MM.1S (cell line): Measurements from ENCODE around the gene GJA4.
"Not testable (repeated sequence)": the region's sequence is repeated elsewhere in the genome, so short reads cannot be mapped to it uniquely, and the experiment has no call there.

Experiments
- DNase-seq: peaks from one replicate; pipeline ENCODE4 v3.0.0-alpha.2; 2015
- H2AFZ ChIP-seq: fragments of 300-600 bp; sonication (generic); 2 replicates; pipeline ENCODE4 v1.6.0; 2016; ENCODE audit warnings: antibody characterized with exemption, low read length
- H3F3A ChIP-seq: fragments of 300-600 bp; sonication (generic); 2 replicates; pipeline ENCODE4 v1.6.1; 2016; ENCODE audit warnings: mild to moderate bottlenecking, antibody characterized with exemption, low read length, moderate library complexity, mixed read lengths; ENCODE audit not compliant: insufficient read depth
- H3K27ac ChIP-seq: fragments of 300-600 bp; sonication (generic); 2 replicates; pipeline ENCODE4 v1.5.1; 2016; ENCODE audit warnings: mild to moderate bottlenecking, low read length
- H3K27me3 ChIP-seq: fragments of 300-600 bp; sonication (generic); replicated peaks from 2 replicates; pipeline ENCODE4 v1.6.0; 2016; ENCODE audit warnings: low read length; ENCODE audit not compliant: insufficient read depth
- H3K36me3 ChIP-seq: fragments of 300-600 bp; sonication (generic); replicated peaks from 2 replicates; pipeline ENCODE4 v1.6.1; 2016; ENCODE audit warnings: mild to moderate bottlenecking, low read length, mixed read lengths; ENCODE audit not compliant: insufficient read depth
- H3K4me1 ChIP-seq: fragments of 300-600 bp; sonication (generic); 2 replicates; pipeline ENCODE4 v1.6.1; 2016; ENCODE audit warnings: low read length, mixed read lengths
- H3K4me2 ChIP-seq: fragments of 300-600 bp; sonication (generic); 2 replicates; pipeline ENCODE4 v1.6.0; 2016; ENCODE audit warnings: low read depth, low read length
- H3K4me3 ChIP-seq: fragments of 300-600 bp; sonication (generic); 2 replicates; pipeline ENCODE4 v1.5.1; 2016; ENCODE audit warnings: low read length, mixed read lengths
- H3K79me2 ChIP-seq: fragments of 300-600 bp; sonication (generic); 2 replicates; pipeline ENCODE4 v1.6.1; 2016; ENCODE audit warnings: mixed run types, low read length, mixed read lengths
- H3K9ac ChIP-seq: fragments of 300-600 bp; sonication (generic); 2 replicates; pipeline ENCODE4 v1.6.1; 2016; ENCODE audit warnings: low read length, mixed read lengths
- H3K9me2 ChIP-seq: fragments of 300-600 bp; sonication (generic); replicated peaks from 2 replicates; pipeline ENCODE4 v1.6.1; 2016; ENCODE audit warnings: mild to moderate bottlenecking, low read length, mixed read lengths; ENCODE audit not compliant: insufficient read depth
- H3K9me3 ChIP-seq: fragments of 300-600 bp; sonication (generic); replicated peaks from 2 replicates; pipeline ENCODE4 v1.6.1; 2016; ENCODE audit warnings: mild to moderate bottlenecking, low read length, mixed read lengths; ENCODE audit not compliant: insufficient read depth
- H4K20me1 ChIP-seq: fragments of 300-600 bp; sonication (generic); 2 replicates; pipeline ENCODE4 v1.6.1; 2016; ENCODE audit warnings: mild to moderate bottlenecking, low read length, moderate library complexity, mixed read lengths; ENCODE audit not compliant: insufficient read depth
- EZH2 ChIP-seq: fragments of 300-600 bp; sonication (generic); optimal IDR thresholded peaks from 2 replicates; pipeline ENCODE3; 2017; ENCODE audit warnings: low read depth, mild to moderate bottlenecking, antibody characterized with exemption, low read length, mixed read lengths
- EZH2phosphoT487 ChIP-seq: fragments of 300-600 bp; sonication (generic); IDR thresholded peaks from 2 replicates; pipeline ENCODE4 v1.6.1; 2018; ENCODE audit warnings: antibody characterized with exemption, low read length
- TF ChIP-seq, protein P1 (sequence below): fragments of 300-600 bp; sonication (generic); IDR thresholded peaks from 2 replicates; pipeline ENCODE4 v1.5.1; 2016; ENCODE audit warnings: antibody characterized with exemption, low read length, mixed read lengths

Gene GJA4

DNA sequence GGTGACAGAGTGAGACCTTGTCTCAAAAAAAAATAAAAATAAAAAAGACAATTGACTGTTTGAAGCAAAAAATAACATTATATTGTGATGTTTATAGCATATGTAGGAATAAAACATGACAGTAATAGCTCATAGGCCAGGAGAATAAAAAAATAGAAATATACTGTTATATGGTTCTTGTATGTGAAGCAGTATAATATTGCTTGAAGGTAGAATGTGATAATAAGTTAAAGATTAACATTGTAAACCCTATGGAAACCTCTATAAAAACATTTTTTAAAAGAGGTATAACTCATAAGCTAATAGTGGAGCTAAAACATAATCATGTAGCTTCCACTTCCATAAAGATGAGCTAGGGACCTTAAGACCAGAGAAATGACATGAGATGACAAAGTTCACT is 23.5 kb downstream of the GJA4 start:
- no peak for DNase-seq
- Histone ChIP-seq H2AFZ (no peak overlapping the region), H3K4me3 (no peak overlapping the region), H3K79me2 (no peaks in the 10 kb centered on the region), H3K4me2 (no peak overlapping the region), H3K36me3 (no peaks in the 10 kb centered on the region), H3K27ac (no peak overlapping the region), H3K9ac (no peak overlapping the region), H4K20me1 (no peaks in the 10 kb centered on the region), H3F3A (no peaks in the 10 kb centered on the region), H3K27me3 (no peaks in the 10 kb centered on the region), H3K9me2 (no peaks in the 10 kb centered on the region), H3K9me3 (no peaks in the 10 kb centered on the region), H3K4me1 (no peaks in the 10 kb centered on the region)
- TF ChIP-seq, protein P1, sequence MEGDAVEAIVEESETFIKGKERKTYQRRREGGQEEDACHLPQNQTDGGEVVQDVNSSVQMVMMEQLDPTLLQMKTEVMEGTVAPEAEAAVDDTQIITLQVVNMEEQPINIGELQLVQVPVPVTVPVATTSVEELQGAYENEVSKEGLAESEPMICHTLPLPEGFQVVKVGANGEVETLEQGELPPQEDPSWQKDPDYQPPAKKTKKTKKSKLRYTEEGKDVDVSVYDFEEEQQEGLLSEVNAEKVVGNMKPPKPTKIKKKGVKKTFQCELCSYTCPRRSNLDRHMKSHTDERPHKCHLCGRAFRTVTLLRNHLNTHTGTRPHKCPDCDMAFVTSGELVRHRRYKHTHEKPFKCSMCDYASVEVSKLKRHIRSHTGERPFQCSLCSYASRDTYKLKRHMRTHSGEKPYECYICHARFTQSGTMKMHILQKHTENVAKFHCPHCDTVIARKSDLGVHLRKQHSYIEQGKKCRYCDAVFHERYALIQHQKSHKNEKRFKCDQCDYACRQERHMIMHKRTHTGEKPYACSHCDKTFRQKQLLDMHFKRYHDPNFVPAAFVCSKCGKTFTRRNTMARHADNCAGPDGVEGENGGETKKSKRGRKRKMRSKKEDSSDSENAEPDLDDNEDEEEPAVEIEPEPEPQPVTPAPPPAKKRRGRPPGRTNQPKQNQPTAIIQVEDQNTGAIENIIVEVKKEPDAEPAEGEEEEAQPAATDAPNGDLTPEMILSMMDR, result no peak
- TF ChIP-seq EZH2 (no peak), EZH2phosphoT487 (no peak)

DNA sequence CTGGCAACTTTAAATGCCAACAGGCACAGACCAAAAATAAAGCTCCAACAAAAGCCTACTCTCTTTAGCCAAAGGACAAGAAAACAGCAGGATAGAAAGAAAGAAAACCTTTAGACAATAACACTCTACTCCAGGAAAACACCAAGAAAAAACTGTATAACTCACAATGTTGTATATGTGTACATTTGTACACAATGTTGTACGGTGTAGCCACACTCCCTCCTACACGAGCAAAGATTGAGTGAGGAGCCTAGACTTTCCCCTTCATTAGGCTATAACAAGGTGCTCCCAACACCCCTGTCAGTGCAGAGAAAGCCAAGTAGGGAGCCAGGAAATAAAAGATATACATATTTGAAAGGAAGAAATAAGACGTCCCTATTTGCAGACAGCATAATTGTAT is 24.0 kb downstream of the GJA4 start:
- Histone ChIP-seq H3K27ac (no peak overlapping the region), H3K79me2 (no peaks in the 10 kb centered on the region), H2AFZ (no peak overlapping the region), H3K4me2 (no peak overlapping the region), H3F3A (no peaks in the 10 kb centered on the region), H4K20me1 (no peaks in the 10 kb centered on the region), H3K9me3 (no peaks in the 10 kb centered on the region), H3K36me3 (no peaks in the 10 kb centered on the region), H3K9me2 (no peaks in the 10 kb centered on the region), H3K27me3 (no peaks in the 10 kb centered on the region), H3K4me1 (no peaks in the 10 kb centered on the region), H3K9ac (no peak overlapping the region), H3K4me3 (no peak overlapping the region)
- TF ChIP-seq, protein P1, result no peak
- no peak for TF ChIP-seq EZH2
- DNase-seq, result no peak

DNA sequence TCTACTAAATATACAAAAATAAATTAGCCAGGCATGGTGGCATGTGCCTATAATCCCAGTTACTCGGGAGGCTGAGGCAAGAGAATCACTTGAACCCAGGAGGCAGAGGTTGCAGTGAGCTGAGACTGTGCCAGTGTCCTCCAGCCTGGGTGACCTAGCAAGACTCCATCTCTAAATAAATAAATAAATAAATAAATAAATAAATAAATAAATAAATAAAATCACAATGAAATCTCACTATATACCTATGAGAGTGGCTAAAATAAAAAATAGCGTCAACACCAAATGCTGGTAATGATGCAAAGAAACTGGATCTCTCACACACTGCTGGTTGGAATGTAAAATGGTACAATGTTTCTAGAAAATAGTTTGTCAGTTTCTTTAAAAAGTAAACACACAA is 26.1 kb downstream of the GJA4 start:
- H3K9me2 ChIP-seq, H3K27ac ChIP-seq: not testable (repeated sequence)

DNA sequence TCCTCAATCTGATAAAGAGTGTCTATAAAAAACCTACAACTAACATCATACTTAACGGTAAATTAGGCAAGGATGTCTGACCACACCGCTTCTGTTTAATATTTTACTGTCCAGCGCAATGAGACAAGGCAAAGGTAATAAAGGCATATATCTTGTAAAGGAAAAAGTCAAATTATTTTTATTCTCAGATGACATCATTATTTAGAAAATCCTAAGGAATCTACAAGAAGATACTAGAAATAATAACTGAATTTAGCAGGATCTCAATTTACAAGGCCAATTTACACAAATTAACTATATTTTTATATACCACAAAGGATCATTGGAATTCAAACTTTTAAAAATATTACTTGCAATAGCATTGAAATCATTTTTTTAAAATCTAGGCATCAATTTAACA is 29.4 kb downstream of the GJA4 start:
- H3K27ac ChIP-seq, result no peak overlapping the region
- H3K36me3 ChIP-seq, result no peaks in the 10 kb centered on the region
- no peaks in the 10 kb centered on the region for H4K20me1 ChIP-seq
- H3K27me3 ChIP-seq, result no peaks in the 10 kb centered on the region
- H3K4me3 ChIP-seq, result no peak overlapping the region
- H3K79me2 ChIP-seq, result no peaks in the 10 kb centered on the region
- DNase-seq, result no peak
- H3K4me1 ChIP-seq, result no peaks in the 10 kb centered on the region
- H3K9me2 ChIP-seq, result no peaks in the 10 kb centered on the region
- no peak for TF ChIP-seq EZH2
- TF ChIP-seq EZH2phosphoT487, result no peak
- TF ChIP-seq, protein P1, result no peak
- H3F3A ChIP-seq, result no peaks in the 10 kb centered on the region
- no peak overlapping the region for H3K9ac ChIP-seq
- H2AFZ ChIP-seq, result no peak overlapping the region
- H3K9me3 ChIP-seq, result no peaks in the 10 kb centered on the region
- H3K4me2 ChIP-seq, result no peak overlapping the region

More for the DNA sequence above, 26.1 kb downstream of the GJA4 start:
- not testable (repeated sequence) for H3K9ac ChIP-seq, H3F3A ChIP-seq, H3K4me1 ChIP-seq, DNase-seq, H3K4me3 ChIP-seq, H3K36me3 ChIP-seq, H3K9me3 ChIP-seq, H3K27me3 ChIP-seq, H3K4me2 ChIP-seq, H4K20me1 ChIP-seq, H3K79me2 ChIP-seq, H2AFZ ChIP-seq
